Neural crest cell (in vitro differentiated cells): ENCODE measurements around the gene TEX48. TPM values are rescaled to one million over a fixed set of nuclear protein-coding genes. Genes with fewer than 3 reads are reported as not detected.

Experiments
- DNase-seq: peaks from one replicate; pipeline ENCODE4 v3.0.0; 2021; ENCODE audit warnings: low read depth, mixed read lengths, low spot score
- H3K27ac Mint-ChIP-seq: one replicate; pipeline ENCODE4 v1.8.0; 2021; ENCODE audit warnings: mild to moderate bottlenecking, mixed read lengths; ENCODE audit not compliant: unreplicated experiment
- H3K27me3 Mint-ChIP-seq: 2 replicates; pipeline ENCODE4 v1.8.0; 2021; ENCODE audit warnings: low read depth, mild to moderate bottlenecking, mixed read lengths
- H3K36me3 Mint-ChIP-seq: 2 replicates; pipeline ENCODE4 v1.8.0; 2021; ENCODE audit warnings: low read depth, mild to moderate bottlenecking, mixed read lengths
- H3K4me1 Mint-ChIP-seq: 2 replicates; pipeline ENCODE4 v1.8.0; 2021; ENCODE audit warnings: mixed read lengths
- H3K4me3 Mint-ChIP-seq: one replicate; pipeline ENCODE4 v1.8.0; 2021; ENCODE audit warnings: mild to moderate bottlenecking, mixed read lengths
- H3K9me3 Mint-ChIP-seq: 2 replicates; pipeline ENCODE4 v1.8.0; 2021; ENCODE audit warnings: mixed read lengths
- total RNA-seq: library from RNA; stranded (reverse); gene quantifications from 2 replicates; pipeline ENCODE4 v1.2.1, GENCODE V29; 2021
- TF ChIP-seq, protein P1 (sequence below): fragments of 200-600 bp; sonication (generic); conservative IDR thresholded peaks from 2 replicates; pipeline ENCODE4 v1.5.0; 2021; ENCODE audit warnings: antibody characterized with exemption, mild to moderate bottlenecking

The TEX48 gene
- total RNA-seq, 1 donor from 2014 or later, result not detected

DNA sequence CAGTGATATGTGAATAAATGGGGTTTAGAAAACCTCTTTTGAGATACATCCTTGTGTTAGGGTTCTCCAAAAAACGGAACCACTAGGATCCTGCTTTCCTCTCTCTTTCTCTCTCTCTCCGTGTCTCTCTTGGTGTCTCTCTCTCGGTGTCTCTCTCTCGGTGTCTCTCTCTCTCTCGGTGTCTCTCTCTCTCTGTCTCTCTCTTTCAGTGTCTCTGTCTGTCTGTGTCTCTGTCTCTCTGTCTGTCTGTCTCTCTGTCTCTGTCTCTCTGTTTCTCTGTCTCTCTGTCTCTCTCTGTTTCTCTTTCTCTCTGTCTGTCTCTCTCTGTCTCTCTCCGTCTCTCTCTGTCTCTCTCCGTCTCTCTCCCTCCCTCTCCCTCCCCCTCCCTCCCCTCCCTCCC lies 7.8 kb upstream of the TEX48 start:
- DNase-seq, result no peak
- Mint-ChIP-seq H3K36me3 (no peaks in the 10 kb centered on the region), H3K27me3 (no peaks in the 10 kb centered on the region)

DNA sequence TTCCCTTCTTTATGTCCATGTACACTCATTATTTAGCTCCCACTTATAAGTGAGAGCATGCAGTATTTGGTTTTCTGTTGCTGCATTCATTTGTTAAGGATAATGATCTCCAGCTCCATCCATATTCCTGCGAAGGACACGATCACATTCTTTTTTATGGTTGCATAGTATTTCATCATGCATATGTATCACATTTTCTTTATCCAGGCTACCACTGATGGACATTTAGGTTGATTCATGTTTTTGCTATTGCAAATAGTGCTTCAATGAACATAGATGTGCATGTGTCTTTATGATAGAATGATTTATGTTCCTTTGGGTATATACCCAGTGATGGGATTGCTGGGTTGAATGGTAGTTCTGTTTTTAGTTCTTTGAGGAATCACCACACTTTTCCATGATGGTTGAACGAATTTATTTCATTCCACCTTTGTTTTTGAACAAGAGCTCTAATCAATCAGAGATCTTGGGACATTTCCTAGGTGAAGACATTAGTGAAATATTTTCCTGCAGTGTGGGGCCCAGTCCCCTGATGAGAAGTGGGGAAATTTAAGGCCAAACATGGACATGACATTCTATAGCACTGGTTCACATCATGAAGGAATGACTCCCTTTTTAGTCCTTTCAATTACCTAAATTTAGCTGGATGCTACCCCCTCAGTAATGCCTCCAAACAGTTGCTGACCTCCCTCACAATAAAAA lies 7.1 kb upstream of the TEX48 start:
- no peak overlapping the region for H3K27ac Mint-ChIP-seq
- H3K4me1 Mint-ChIP-seq, result peaks cover 4% of the 10 kb centered on the region
- no peaks in the 10 kb centered on the region for H3K27me3 Mint-ChIP-seq
- H3K4me3 Mint-ChIP-seq, result no peak overlapping the region
- H3K36me3 Mint-ChIP-seq, result no peaks in the 10 kb centered on the region
- no peak for DNase-seq
- H3K9me3 Mint-ChIP-seq, result peaks cover 6% of the 10 kb centered on the region
- TF ChIP-seq, protein P1, sequence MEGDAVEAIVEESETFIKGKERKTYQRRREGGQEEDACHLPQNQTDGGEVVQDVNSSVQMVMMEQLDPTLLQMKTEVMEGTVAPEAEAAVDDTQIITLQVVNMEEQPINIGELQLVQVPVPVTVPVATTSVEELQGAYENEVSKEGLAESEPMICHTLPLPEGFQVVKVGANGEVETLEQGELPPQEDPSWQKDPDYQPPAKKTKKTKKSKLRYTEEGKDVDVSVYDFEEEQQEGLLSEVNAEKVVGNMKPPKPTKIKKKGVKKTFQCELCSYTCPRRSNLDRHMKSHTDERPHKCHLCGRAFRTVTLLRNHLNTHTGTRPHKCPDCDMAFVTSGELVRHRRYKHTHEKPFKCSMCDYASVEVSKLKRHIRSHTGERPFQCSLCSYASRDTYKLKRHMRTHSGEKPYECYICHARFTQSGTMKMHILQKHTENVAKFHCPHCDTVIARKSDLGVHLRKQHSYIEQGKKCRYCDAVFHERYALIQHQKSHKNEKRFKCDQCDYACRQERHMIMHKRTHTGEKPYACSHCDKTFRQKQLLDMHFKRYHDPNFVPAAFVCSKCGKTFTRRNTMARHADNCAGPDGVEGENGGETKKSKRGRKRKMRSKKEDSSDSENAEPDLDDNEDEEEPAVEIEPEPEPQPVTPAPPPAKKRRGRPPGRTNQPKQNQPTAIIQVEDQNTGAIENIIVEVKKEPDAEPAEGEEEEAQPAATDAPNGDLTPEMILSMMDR, result no peak

More for the DNA sequence above, 7.8 kb upstream of the TEX48 start:
- H3K27ac Mint-ChIP-seq, result no peak overlapping the region
- H3K4me3 Mint-ChIP-seq, result no peak overlapping the region
- H3K9me3 Mint-ChIP-seq, result peaks cover 9% of the 10 kb centered on the region
- H3K4me1 Mint-ChIP-seq, result peaks cover 4% of the 10 kb centered on the region
- TF ChIP-seq, protein P1, result no peak

DNA sequence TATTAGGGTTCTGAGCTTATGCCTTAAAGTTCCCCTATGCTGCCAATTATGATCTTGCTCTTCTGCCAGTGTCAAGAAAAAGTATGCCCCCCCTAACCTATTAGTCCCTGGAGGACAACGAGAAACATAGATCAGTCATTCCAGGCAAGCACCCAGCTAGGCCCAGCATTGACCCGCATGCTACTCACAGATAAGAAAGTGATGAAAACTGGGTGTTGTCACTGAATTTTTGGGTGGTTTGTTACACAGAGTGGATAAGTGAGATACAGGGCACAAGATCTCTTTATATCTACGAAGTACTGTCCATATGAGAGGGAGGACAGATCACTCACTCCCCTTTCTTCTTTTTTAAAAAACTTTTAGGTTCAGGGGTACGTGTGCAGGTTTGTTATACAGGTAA lies 6.4 kb upstream of the TEX48 start:
- TF ChIP-seq, protein P1, result no peak
- no peak overlapping the region for H3K4me3 Mint-ChIP-seq
- H3K4me1 Mint-ChIP-seq, result peaks cover 2% of the 10 kb centered on the region
- H3K36me3 Mint-ChIP-seq, result no peaks in the 10 kb centered on the region
- no peak for DNase-seq
- H3K27me3 Mint-ChIP-seq, result no peaks in the 10 kb centered on the region
- H3K27ac Mint-ChIP-seq, result no peak overlapping the region
- peaks cover 6% of the 10 kb centered on the region for H3K9me3 Mint-ChIP-seq

DNA sequence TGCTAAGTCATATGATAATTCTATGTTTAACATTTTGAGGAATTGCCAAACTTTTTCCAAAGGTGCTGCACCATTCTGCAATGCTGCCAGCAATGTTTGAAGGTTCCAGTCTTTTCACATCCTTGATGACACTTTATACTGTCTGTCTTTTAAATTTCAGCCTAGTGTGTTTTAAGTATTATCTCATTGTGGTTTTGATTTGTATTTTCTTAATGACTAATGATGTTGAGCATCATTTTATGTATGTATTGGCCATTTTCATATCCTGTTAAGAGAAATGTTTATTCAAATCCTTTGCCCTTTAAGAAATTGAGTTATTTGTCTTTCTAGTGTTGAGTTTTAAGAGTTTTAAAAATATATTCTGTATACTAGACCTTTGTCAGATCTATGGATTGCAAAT lies 5.0 kb upstream of the TEX48 start:
- no peak for DNase-seq
- Mint-ChIP-seq H3K27me3 (no peaks in the 10 kb centered on the region), H3K36me3 (no peaks in the 10 kb centered on the region), H3K9me3 (peaks cover 6% of the 10 kb centered on the region), H3K27ac (no peak overlapping the region), H3K4me1 (no peaks in the 10 kb centered on the region), H3K4me3 (no peak overlapping the region)
- TF ChIP-seq, protein P1, result no peak

DNA sequence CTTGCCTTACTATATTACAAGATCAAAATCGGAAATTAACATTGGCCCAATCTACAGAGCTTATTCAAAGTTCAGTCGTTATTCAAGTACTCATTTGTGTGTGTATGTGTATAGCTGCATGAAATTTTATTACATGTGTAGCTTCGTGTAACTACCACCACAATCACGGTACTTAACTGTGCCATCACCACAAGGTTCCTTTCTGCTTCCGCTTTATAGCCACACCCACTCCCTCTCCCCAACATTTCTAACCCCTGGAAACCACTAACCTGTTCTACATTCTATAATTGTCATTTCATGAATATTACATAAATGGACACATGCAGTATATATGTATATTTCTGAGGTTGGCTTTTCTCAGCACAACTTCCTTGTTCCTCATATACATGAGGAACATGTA lies 4.0 kb upstream of the TEX48 start:
- Mint-ChIP-seq H3K36me3 (no peaks in the 10 kb centered on the region), H3K27me3 (no peaks in the 10 kb centered on the region), H3K4me3 (no peak overlapping the region), H3K4me1 (no peaks in the 10 kb centered on the region), H3K27ac (no peak overlapping the region), H3K9me3 (peaks cover 6% of the 10 kb centered on the region)
- DNase-seq, result no peak
- TF ChIP-seq, protein P1, result no peak
